Measurements from ENCODE around the gene NMRK2.
"Not testable (repeated sequence)": the region's sequence is repeated elsewhere in the genome, so short reads cannot be mapped to it uniquely, and the experiment has no call there.

Gene NMRK2

DNA sequence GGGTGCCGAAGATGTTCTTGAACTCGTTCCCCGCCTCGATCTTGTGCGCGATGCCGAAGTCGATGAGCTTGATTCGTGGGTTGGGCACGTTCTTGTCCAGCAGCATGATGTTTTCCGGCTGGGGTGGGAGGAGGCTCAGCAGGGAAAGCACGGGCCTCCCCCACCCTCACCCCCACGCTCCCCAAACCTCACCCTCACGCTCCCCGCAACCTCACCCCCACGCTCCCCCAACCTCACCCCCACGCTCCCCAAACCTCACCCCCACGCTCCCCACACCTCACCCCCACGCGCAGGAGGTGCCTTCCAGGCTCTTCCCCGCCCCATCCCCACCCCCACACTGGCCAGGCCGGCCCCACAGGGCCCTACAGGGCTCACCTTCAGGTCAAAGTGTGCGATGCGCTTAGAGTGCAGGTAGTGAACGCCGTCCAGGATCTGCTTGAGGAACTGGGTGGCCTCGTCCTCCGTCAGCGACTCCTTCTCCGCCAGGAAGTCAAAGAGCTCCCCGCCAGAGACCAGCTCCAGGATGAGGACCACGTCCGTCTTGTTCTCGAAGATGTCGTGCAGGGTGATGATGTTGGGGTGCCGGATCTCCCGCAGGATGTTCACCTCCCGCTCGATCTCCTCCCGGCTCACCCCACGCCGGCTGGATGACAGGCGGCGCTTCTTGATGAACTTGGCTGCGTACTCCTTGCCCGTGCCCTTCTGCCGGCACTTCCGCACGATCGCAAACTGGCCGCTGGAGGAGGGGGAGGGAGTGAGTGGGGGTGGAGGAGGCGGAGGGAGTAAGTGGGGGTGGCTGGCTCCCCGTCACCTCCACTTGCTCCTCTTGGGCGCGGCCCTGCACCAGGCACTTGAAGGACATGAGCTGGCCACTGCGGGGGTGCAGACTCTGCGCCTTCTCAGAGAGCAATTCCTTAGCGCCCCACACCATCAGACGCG lies 31.7 kb downstream of the NMRK2 start:
- DNase-seq (ENCODE audit: low read depth, low spot score): no peak

GRCh38 chr19:3966051-3967017 lies 33.5 kb downstream of the NMRK2 start:
- no peak for DNase-seq (ENCODE audit: low read depth, low spot score)

- not testable (repeated sequence) for DNase-seq (ENCODE audit: low read depth, low spot score)
Observed at GRCh38 chr19:3967983-3968382, 35.1 kb downstream of the NMRK2 start.

DNA sequence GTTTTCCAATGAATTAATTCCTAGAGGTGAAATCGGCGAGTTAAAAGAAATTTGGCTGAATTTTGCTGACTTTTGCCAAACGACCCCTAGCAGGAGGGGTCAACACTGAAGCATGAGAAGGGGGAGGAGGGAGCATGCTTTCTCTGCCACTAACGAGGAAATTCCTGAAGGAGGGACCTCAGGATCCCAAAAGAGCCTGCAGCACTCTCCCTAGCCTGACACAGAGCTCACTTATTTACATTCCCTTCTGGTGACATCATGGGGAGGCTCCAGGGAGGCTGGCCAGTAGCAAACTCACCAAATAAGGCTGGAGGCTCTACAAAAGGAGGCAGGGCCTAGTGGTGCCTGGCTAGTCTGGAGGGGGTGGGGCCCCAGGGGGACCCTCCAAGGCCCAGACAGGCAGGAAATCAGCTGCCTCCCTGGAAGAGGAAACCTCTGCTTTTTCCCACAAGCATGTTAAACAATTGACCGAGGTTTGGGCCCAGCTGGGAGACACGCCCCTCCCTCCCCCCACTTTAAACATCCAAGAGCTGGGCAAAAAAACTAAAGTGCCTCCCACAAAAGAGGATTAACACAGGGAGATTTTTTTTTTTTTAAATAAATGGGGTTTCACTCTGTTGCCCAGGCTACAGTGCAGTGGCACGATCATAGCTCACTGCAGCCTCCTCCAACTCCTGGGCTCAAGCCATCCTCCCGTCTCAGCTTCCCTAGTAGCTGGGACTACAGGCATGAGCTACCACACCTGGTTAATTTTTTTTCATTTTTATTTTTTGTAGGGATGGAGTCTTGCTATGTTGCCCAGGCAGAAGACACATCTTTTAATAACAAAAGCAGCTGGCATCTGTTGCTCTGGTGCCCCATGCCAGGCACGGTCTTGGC lies 35.9 kb downstream of the NMRK2 start:
- no peak for DNase-seq (ENCODE audit: low read depth, low spot score)

GRCh38 chr19:3969435-3970312 lies 36.8 kb downstream of the NMRK2 start:
- no peak for DNase-seq (ENCODE audit: low read depth, low spot score)

- no peak for DNase-seq (ENCODE audit: low read depth, low spot score)
Observed at GRCh38 chr19:3970313-3970807, 37.5 kb downstream of the NMRK2 start.

- peak; percentile 77 for DNase-seq (ENCODE audit: low read depth, low spot score)
Observed at GRCh38 chr19:3970808-3971598, 38.1 kb downstream of the NMRK2 start, which contains the start of gene DAPK3. Gene DAPK3 (minus strand): TSS chr19:3971099. CDS start chr19:3969735, 1,364 bp downstream.

- no peak for DNase-seq (ENCODE audit: low read depth, low spot score)
Observed at GRCh38 chr19:3975144-3975543, 42.3 kb downstream of the NMRK2 start.

DNA sequence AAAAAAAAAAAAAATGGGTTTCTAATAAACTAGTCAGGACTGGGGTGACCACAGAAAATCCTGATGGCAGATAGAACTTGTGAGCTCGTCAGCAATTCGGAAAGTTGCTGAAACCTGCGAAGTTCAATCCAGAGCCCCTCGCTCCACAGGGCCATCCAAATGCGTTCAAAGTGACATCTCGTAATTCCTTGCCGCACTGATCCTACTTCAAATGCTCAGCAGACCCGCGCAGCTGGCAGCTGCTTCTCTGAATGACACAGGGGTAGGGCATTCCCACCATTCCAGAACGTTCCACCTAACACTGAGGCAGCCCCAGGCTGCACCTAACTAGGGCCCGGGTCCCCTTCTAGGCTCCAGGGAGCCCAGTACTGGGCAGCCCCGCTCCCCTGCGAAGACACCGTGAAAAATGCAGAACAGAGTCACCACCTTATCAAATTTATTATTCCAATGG lies 42.8 kb downstream of the NMRK2 start:
- DNase-seq (ENCODE audit: low read depth, low spot score): no peak

GRCh38 chr19:3976495-3977241 lies 43.8 kb downstream of the NMRK2 start:
- DNase-seq (ENCODE audit: low read depth, low spot score): no peak

GRCh38 chr19:3977242-3978143 lies 44.6 kb downstream of the NMRK2 start:
- no peak for DNase-seq (ENCODE audit: low read depth, low spot score)

GRCh38 chr19:3978145-3978544 lies 45.3 kb downstream of the NMRK2 start:
- DNase-seq (ENCODE audit: low read depth, low spot score): no peak

- no peak for DNase-seq (ENCODE audit: low read depth, low spot score)
Observed at GRCh38 chr19:3979289-3979673, 46.4 kb downstream of the NMRK2 start.

GRCh38 chr19:3979674-3980352 lies 46.9 kb downstream of the NMRK2 start:
- no peak for DNase-seq (ENCODE audit: low read depth, low spot score)

DNA sequence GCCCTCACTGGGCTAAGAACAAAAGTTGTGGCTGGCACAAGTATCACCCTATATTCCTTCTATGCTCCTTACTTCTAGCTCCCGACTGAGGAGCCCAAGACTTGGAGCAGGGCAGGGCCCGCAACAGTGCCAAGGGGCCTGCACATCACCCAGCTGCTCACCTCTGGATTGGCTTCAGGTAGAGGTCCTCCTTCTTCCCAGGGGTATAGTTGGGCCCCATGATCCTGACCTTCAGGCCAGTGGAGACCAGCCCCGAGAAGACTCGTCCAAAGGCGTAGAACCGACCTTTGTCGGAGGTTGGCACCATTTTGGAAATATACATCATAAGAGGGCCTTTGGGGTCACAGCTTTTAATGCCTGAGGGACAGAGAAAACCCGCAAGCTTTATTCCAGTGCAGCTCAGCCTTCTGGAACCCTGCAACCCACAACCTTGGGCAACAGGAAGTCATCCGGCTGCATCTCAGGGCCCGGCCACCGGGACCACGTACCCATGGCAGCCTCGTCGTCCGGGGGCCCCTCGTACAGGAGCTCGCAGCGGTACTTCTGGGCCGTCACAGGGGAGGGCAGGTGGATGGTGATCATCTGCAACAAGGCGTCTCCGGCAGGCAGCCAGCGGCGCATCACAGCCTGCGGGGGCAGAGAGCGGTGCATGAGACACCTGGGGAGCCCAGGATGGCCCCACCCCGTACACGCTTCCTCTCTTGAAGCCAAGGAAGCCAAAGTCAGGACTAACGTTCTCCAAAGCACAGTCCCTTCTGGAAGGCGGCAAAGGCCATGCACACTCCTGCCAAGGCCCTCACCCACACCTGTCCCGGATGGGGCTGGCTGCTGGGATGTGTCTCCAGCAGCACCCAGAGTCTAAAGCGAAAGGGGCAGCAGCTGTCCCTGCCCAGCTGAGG lies 47.7 kb downstream of the NMRK2 start:
- DNase-seq (ENCODE audit: low read depth, low spot score): no peak

- no peak for DNase-seq (ENCODE audit: low read depth, low spot score)
Observed at GRCh38 chr19:3981373-3981735, 48.5 kb downstream of the NMRK2 start.
